IMR-90 (cell line): Measurements from ENCODE around the gene SFR1. TPM values are rescaled to one million over a fixed set of nuclear protein-coding genes. Genes with fewer than 3 reads are reported as not detected.

Experiments
- ATAC-seq: fragments of 200-7000 bp; cut with Tn5 transposase; 2 replicates; pipeline ENCODE4 v1.9.1; 2020; ENCODE audit warnings: low read depth, mild to moderate bottlenecking, moderate library complexity
- BruUV-seq: library from RNA; stranded (reverse); fragments of 400-500 nt; replicated peaks from 2 replicates; lab custom pipeline; 2021; lab: Mats Ljungman, UMichigan
- CTCF ChIA-PET: fragments of 300-600 bp; formaldehyde crosslinking; extraction: SDS; loops from one replicate; lab custom pipeline; 2021; ENCODE audit warnings: antibody characterized with exemption; lab: Yijun Ruan, JAX
- POLR2A ChIA-PET: fragments of 300-600 bp; sonication (Branson Sonifier 250); formaldehyde crosslinking; loops from one replicate; lab custom pipeline; 2022; ENCODE audit warnings: antibody characterized with exemption; ENCODE audit not compliant: unreplicated experiment; lab: Charles Lee
- DNase-seq: peaks from one replicate; pipeline ENCODE4 v3.0.0; 2013
- H2AFZ ChIP-seq: replicated peaks from 2 replicates; pipeline ENCODE3; 2013; ENCODE audit warnings: low read length, mild to moderate bottlenecking; ENCODE audit not compliant: poor library complexity
- H2AK5ac ChIP-seq: 2 replicates; pipeline ENCODE4 v1.6.1; 2013; ENCODE audit warnings: low read depth, low read length, inconsistent platforms
- H2AK9ac ChIP-seq: replicated peaks from 2 replicates; pipeline ENCODE3; 2013; ENCODE audit warnings: mild to moderate bottlenecking, low read depth, low read length, moderate library complexity; ENCODE audit not compliant: poor library complexity
- H2BK120ac ChIP-seq: 2 replicates; pipeline ENCODE4 v1.6.1; 2013; ENCODE audit warnings: low read depth, low read length, inconsistent platforms
- H2BK15ac ChIP-seq: 3 replicates; pipeline ENCODE4 v1.6.1; 2013; ENCODE audit warnings: low read depth, low read length, inconsistent platforms
- H2BK20ac ChIP-seq: 2 replicates; pipeline ENCODE4 v1.6.1; 2013; ENCODE audit warnings: low read depth, mild to moderate bottlenecking, inconsistent platforms, low read length, moderate library complexity
- H2BK5ac ChIP-seq: 2 replicates; pipeline ENCODE4 v1.6.1; 2013; ENCODE audit warnings: mild to moderate bottlenecking, low read depth, low read length, inconsistent platforms; ENCODE audit not compliant: poor library complexity, severe bottlenecking
- H3K14ac ChIP-seq: replicated peaks from 2 replicates; pipeline ENCODE4 v1.6.1; 2013; ENCODE audit warnings: low read depth, low read length, inconsistent platforms
- H3K18ac ChIP-seq: 2 replicates; pipeline ENCODE4 v1.6.1; 2013; ENCODE audit warnings: low read depth, low read length, control low read depth
- H3K23ac ChIP-seq: 2 replicates; pipeline ENCODE4 v1.6.1; 2013; ENCODE audit warnings: low read depth, low read length, inconsistent platforms
- H3K27ac ChIP-seq: 2 replicates; pipeline ENCODE4 v1.5.1; 2013; ENCODE audit warnings: mild to moderate bottlenecking, control low read depth, low read length; ENCODE audit not compliant: insufficient read depth
- H3K27me3 ChIP-seq: 2 replicates; pipeline ENCODE4 v1.6.1; 2013; ENCODE audit warnings: low read length; ENCODE audit not compliant: control insufficient read depth, insufficient read depth
- H3K36me3 ChIP-seq: 2 replicates; pipeline ENCODE4 v1.6.1; 2013; ENCODE audit warnings: low read length, mixed read lengths; ENCODE audit not compliant: control insufficient read depth, insufficient read depth
- H3K4ac ChIP-seq: 2 replicates; pipeline ENCODE4 v1.6.1; 2013; ENCODE audit warnings: low read depth, low read length, inconsistent platforms
- H3K4me1 ChIP-seq: 2 replicates; pipeline ENCODE4 v1.6.1; 2013; ENCODE audit warnings: low read length, mixed read lengths; ENCODE audit not compliant: control insufficient read depth, insufficient read depth
- H3K4me2 ChIP-seq: 2 replicates; pipeline ENCODE4 v1.6.1; 2013; ENCODE audit warnings: low read depth, mild to moderate bottlenecking, control low read depth, low read length, moderate library complexity
- H3K4me3 ChIP-seq: 2 replicates; pipeline ENCODE4 v1.5.1; 2013; ENCODE audit warnings: low read depth, mild to moderate bottlenecking, control low read depth, low read length, moderate library complexity; ENCODE audit not compliant: insufficient read depth
- H3K56ac ChIP-seq: 2 replicates; pipeline ENCODE4 v1.6.1; 2013; ENCODE audit warnings: low read length, inconsistent platforms; ENCODE audit not compliant: insufficient read depth; ENCODE audit errors: extremely low read depth
- H3K79me1 ChIP-seq, 2 experiments: 2 replicates each; pipeline ENCODE4 v1.6.1; 2013; ENCODE audit warnings: low read length in 2 of 2, inconsistent platforms in 1 of 2, low read depth in 1 of 2
- H3K9ac ChIP-seq: 2 replicates; pipeline ENCODE4 v1.6.1; 2013; ENCODE audit warnings: low read depth, low read length, control low read depth
- H3K9me1 ChIP-seq: 2 replicates; pipeline ENCODE4 v1.6.1; 2013; ENCODE audit warnings: low read length, inconsistent platforms; ENCODE audit not compliant: insufficient read depth
- H3K9me3 ChIP-seq: 2 replicates; pipeline ENCODE4 v1.6.1; 2013; ENCODE audit warnings: low read length; ENCODE audit not compliant: control insufficient read depth, insufficient read depth
- H4K20me1 ChIP-seq: 2 replicates; pipeline ENCODE4 v1.6.1; 2013; ENCODE audit warnings: low read length, inconsistent platforms; ENCODE audit not compliant: insufficient read depth
- H4K5ac ChIP-seq: 2 replicates; pipeline ENCODE4 v1.6.1; 2013; ENCODE audit warnings: mild to moderate bottlenecking, low read depth, low read length, control low read depth
- H4K8ac ChIP-seq, 2 experiments: 2 replicates each; pipeline ENCODE4 v1.6.1; 2013; ENCODE audit warnings: low read depth in 2 of 2, low read length in 2 of 2, control low read depth in 1 of 2, inconsistent platforms in 1 of 2
- H4K91ac ChIP-seq: 2 replicates; pipeline ENCODE4 v1.6.1; 2013; ENCODE audit warnings: low read depth, low read length, inconsistent platforms; ENCODE audit not compliant: insufficient read depth
- BHLHE40 ChIP-seq: fragments of 150-350 bp; IDR thresholded peaks from 2 replicates; pipeline ENCODE4 v1.6.1; 2016; ENCODE audit warnings: mild to moderate bottlenecking, low read depth, low read length
- CHD1 ChIP-seq: IDR thresholded peaks from 2 replicates; pipeline ENCODE4 v1.6.1; 2012; ENCODE audit warnings: low read depth, low read length, improper control_type of control experiment
- FOS ChIP-seq: fragments of 150-350 bp; IDR thresholded peaks from 2 replicates; pipeline ENCODE4 v1.6.1; 2016; ENCODE audit warnings: low read depth, low read length
- MAZ ChIP-seq: IDR thresholded peaks from 2 replicates; pipeline ENCODE4 v1.6.1; 2012; ENCODE audit warnings: low read depth, mild to moderate bottlenecking, low read length, improper control_type of control experiment, moderate library complexity, borderline replicate concordance
- RFX5 ChIP-seq: IDR thresholded peaks from 2 replicates; pipeline ENCODE4 v1.8.0; 2012; ENCODE audit warnings: low read depth, mild to moderate bottlenecking, low read length, moderate library complexity
- SMC3 ChIP-seq: fragments of 150-350 bp; IDR thresholded peaks from 2 replicates; pipeline ENCODE4 v1.6.1; 2016; ENCODE audit warnings: low read depth, mild to moderate bottlenecking, antibody characterized with exemption, low read length, moderate library complexity
- whole genome bisulfite sequencing, 2 experiments: methylation state at CpG; one replicate each; pipeline versions ENCODE4 v1.1.5 to v1.1.7; 2013; ENCODE audit warnings: missing lambda C conversion rate in 2 of 2; ENCODE audit not compliant: insufficient read length in 1 of 2; ENCODE audit errors: extremely low coverage in 2 of 2; 5-methylcytosine and 5-hydroxymethylcytosine counted together
- dilution Hi-C: fragments of 300-500 bp; cut with HindIII; formaldehyde crosslinking; loops from one replicate; pipeline ENCODE4 v1.14.3; 2018; ENCODE audit warnings: low sequenced_read_pairs; ENCODE audit not compliant: unreplicated experiment
- in situ Hi-C: fragments of 300-500 bp; cut with MboI; formaldehyde crosslinking; loops from 3 replicates; pipeline ENCODE4 v1.14.3; 2019; ENCODE audit warnings: low sequenced_read_pairs, inconsistent platforms, mixed read lengths
- intact Hi-C: fragments of 100-400 bp; cut with micrococcal nuclease; formaldehyde crosslinking; loops from 2 replicates; pipeline ENCODE4 v1.10.0; 2022
- polyA plus RNA-seq, 3 experiments: library from polyadenylated mRNA; depleted of rRNA; stranded (reverse); fragments of >200 nt; gene quantifications; 2 replicates each; pipeline ENCODE4 v1.2.3, GENCODE V29; 2012; ENCODE audit warnings: low replicate concordance in 1 of 3
- total RNA-seq: library from RNA; depleted of rRNA; stranded (reverse); fragments of >200 nt; gene quantifications from 2 replicates; pipeline ENCODE4 v1.2.3, GENCODE V29; 2012

SFR1 gene
- total and polyA plus RNA-seq, 2 of the 4 experiments (the other 2 are of a cell fraction): 1.6 to 2.3 TPM

DNA sequence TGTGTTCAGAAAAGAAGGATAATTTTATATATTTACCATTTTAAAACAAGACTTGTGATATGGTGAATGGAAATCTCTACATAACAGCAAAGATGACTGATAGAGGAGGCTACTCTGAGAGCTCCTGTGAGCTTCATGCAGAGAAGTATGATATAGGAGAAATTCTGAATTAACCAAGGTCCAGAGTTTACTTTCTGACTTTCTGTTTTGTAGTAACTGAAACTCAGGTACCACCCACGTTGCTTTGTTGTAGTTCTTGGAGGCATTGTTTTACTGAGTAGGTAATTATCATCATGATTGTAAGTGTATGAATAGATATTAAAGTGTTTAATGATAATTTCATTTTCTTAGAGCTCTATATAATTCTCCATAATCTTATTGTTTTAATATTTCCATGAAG is 18.0 kb upstream of the SFR1 start:
- intact Hi-C loops: no loop called here
- DNase-seq (no peak), ATAC-seq (no peak)
- TF ChIP-seq SMC3 (no peak), CHD1 (no peak), MAZ (no peak), FOS (no peak), RFX5 (no peak), BHLHE40 (no peak)
- H2BK5ac ChIP-seq: no peak overlapping the region
- H4K20me1 ChIP-seq: no peaks in the 10 kb centered on the region
- H3K23ac ChIP-seq: no peak overlapping the region
- no peak overlapping the region for H4K91ac ChIP-seq
- in situ Hi-C loops: no loop called here
- no peak overlapping the region for H2BK20ac ChIP-seq
- no peak overlapping the region for H3K27ac ChIP-seq
- H2BK120ac ChIP-seq: no peak overlapping the region
- no peak overlapping the region for H3K18ac ChIP-seq
- no peak overlapping the region for H2BK15ac ChIP-seq
- ChIA-PET POLR2A (no interaction called here), CTCF (no interaction called here)
- no peak overlapping the region for H3K4ac ChIP-seq
- H3K9me1 ChIP-seq: peaks cover under 1% of the 10 kb centered on the region; the same call in 1 of the 2 replicates
- dilution Hi-C loops: no loop called here
- no TSS peak for BruUV-seq
- no peaks in the 10 kb centered on the region for H3K36me3 ChIP-seq
- no peak overlapping the region for H2AK5ac ChIP-seq
- H4K5ac ChIP-seq: no peak overlapping the region
- no peak overlapping the region for H4K8ac ChIP-seq
- no peak overlapping the region for H3K14ac ChIP-seq
- no peaks in the 10 kb centered on the region for H3K9me3 ChIP-seq
- no peak overlapping the region for H3K9ac ChIP-seq
- H3K4me2 ChIP-seq: no peak overlapping the region
- H3K27me3 ChIP-seq: no peaks in the 10 kb centered on the region
- WGBS, 2 experiments: no CpG with 5 or more reads among the region's 1 CpG
- peaks cover 2% of the 10 kb centered on the region; the same call in 1 of the 2 replicates for H3K4me1 ChIP-seq
- no peak overlapping the region for H2AFZ ChIP-seq
- no peak overlapping the region for H2AK9ac ChIP-seq
- H3K79me1 ChIP-seq: no peaks in the 10 kb centered on the region
- H3K4me3 ChIP-seq: no peak overlapping the region
- no peak overlapping the region for H3K56ac ChIP-seq
